Neuronal stem cell (in vitro differentiated cells): Measurements from ENCODE around the gene TMEM74B.

Experiments
- DNase-seq: peaks from one replicate; pipeline ENCODE4 v3.0.0-alpha.2; 2013; ENCODE audit warnings: low spot score
- H2AFZ ChIP-seq: one replicate; pipeline ENCODE4 v1.6.1; 2013; ENCODE audit warnings: mild to moderate bottlenecking, low read length, inconsistent platforms
- H2AK5ac ChIP-seq: 2 replicates; pipeline ENCODE4 v1.6.1; 2013; ENCODE audit warnings: low read depth, mild to moderate bottlenecking, inconsistent platforms, low read length, moderate library complexity, mixed read lengths
- H2BK120ac ChIP-seq: 2 replicates; pipeline ENCODE4 v1.6.1; 2013; ENCODE audit warnings: low read depth, mild to moderate bottlenecking, inconsistent platforms, low read length, moderate library complexity, mixed read lengths
- H2BK12ac ChIP-seq: one replicate; pipeline ENCODE4 v1.6.1; 2013; ENCODE audit warnings: low read length, inconsistent platforms
- H2BK15ac ChIP-seq: 2 replicates; pipeline ENCODE4 v1.6.1; 2013; ENCODE audit warnings: mild to moderate bottlenecking, low read length, inconsistent platforms, mixed read lengths
- H2BK5ac ChIP-seq: one replicate; pipeline ENCODE4 v1.6.1; 2013; ENCODE audit warnings: inconsistent platforms, mild to moderate bottlenecking, low read length, moderate library complexity
- H3K14ac ChIP-seq: one replicate; pipeline ENCODE4 v1.6.1; 2013; ENCODE audit warnings: low read length, inconsistent platforms
- H3K18ac ChIP-seq: 2 replicates; pipeline ENCODE4 v1.6.1; 2013; ENCODE audit warnings: low read length, inconsistent platforms
- H3K23ac ChIP-seq: 2 replicates; pipeline ENCODE4 v1.6.1; 2013; ENCODE audit warnings: low read depth, mild to moderate bottlenecking, mixed read lengths, low read length, inconsistent platforms; ENCODE audit not compliant: poor library complexity
- H3K27ac ChIP-seq: replicated peaks from 3 replicates; pipeline ENCODE4 v1.5.1; 2013; ENCODE audit warnings: low read length, inconsistent platforms
- H3K27me3 ChIP-seq, 3 experiments: 2 replicates each; pipeline ENCODE4 v1.6.1; 2013; ENCODE audit warnings: low read length in 3 of 3, mild to moderate bottlenecking in 2 of 3, inconsistent platforms in 1 of 3, low read depth in 1 of 3, mixed read lengths in 1 of 3, moderate library complexity in 1 of 3; ENCODE audit not compliant: control insufficient read depth in 3 of 3, insufficient read depth in 3 of 3
- H3K36me3 ChIP-seq, 2 donors: replicated peaks in 1 of 2; 2 replicates each; pipeline ENCODE4 v1.6.1; 2013; ENCODE audit warnings: low read length in 2 of 2; ENCODE audit not compliant: control insufficient read depth in 2 of 2, insufficient read depth in 2 of 2
- H3K4ac ChIP-seq: 2 replicates; pipeline ENCODE4 v1.6.1; 2013; ENCODE audit warnings: inconsistent platforms, mild to moderate bottlenecking, low read length, moderate library complexity
- H3K4me1 ChIP-seq, 2 donors: 1 replicate in 1 of 2; 2 replicates in 1 of 2; pipeline ENCODE4 v1.6.1; 2013; ENCODE audit warnings: low read length in 2 of 2, low read depth in 1 of 2; ENCODE audit not compliant: control insufficient read depth in 2 of 2, insufficient read depth in 1 of 2
- H3K4me2 ChIP-seq: one replicate; pipeline ENCODE4 v1.6.1; 2013; ENCODE audit warnings: mild to moderate bottlenecking, low read length, inconsistent platforms; ENCODE audit not compliant: insufficient read depth, poor library complexity, severe bottlenecking
- H3K4me3 ChIP-seq, 2 donors: 2 replicates each; pipeline ENCODE4 v1.5.1; 2013; ENCODE audit warnings: low read length in 2 of 2, mild to moderate bottlenecking in 2 of 2, inconsistent platforms in 1 of 2, moderate library complexity in 1 of 2
- H3K79me1 ChIP-seq: one replicate; pipeline ENCODE4 v1.6.1; 2013; ENCODE audit warnings: low read depth, mild to moderate bottlenecking, inconsistent platforms, low read length, moderate library complexity
- H3K9ac ChIP-seq: one replicate; pipeline ENCODE4 v1.6.1; 2013; ENCODE audit warnings: mild to moderate bottlenecking, low read depth, low read length, inconsistent platforms; ENCODE audit not compliant: poor library complexity
- H3K9me3 ChIP-seq, 2 donors: replicated peaks in 1 of 2; 2 replicates each; pipeline versions ENCODE3 to v1.6.1; 2013; ENCODE audit warnings: low read length in 2 of 2, mild to moderate bottlenecking in 2 of 2, inconsistent platforms in 1 of 2, low read depth in 1 of 2, mixed read lengths in 1 of 2, moderate library complexity in 1 of 2; ENCODE audit not compliant: control insufficient read depth in 2 of 2, insufficient read depth in 1 of 2
- H4K8ac ChIP-seq: one replicate; pipeline ENCODE4 v1.6.1; 2013; ENCODE audit warnings: low read depth, mild to moderate bottlenecking, inconsistent platforms, low read length, moderate library complexity
- H4K91ac ChIP-seq: one replicate; pipeline ENCODE4 v1.6.1; 2013; ENCODE audit warnings: low read length, low read depth, mild to moderate bottlenecking, inconsistent platforms; ENCODE audit not compliant: poor library complexity
- WGBS, 2 donors: extraction: QIAGEN DNeasy Blood & Tissue Kit; methylation state at CpG; one replicate each; pipeline ENCODE4 v1.1.7; 2013; ENCODE audit warnings: missing lambda C conversion rate in 2 of 2, mixed read lengths in 1 of 2; ENCODE audit not compliant: insufficient read length in 2 of 2, insufficient replicate concordance in 1 of 2; ENCODE audit errors: extremely low coverage in 2 of 2; 5-methylcytosine and 5-hydroxymethylcytosine counted together

TMEM74B gene

DNA sequence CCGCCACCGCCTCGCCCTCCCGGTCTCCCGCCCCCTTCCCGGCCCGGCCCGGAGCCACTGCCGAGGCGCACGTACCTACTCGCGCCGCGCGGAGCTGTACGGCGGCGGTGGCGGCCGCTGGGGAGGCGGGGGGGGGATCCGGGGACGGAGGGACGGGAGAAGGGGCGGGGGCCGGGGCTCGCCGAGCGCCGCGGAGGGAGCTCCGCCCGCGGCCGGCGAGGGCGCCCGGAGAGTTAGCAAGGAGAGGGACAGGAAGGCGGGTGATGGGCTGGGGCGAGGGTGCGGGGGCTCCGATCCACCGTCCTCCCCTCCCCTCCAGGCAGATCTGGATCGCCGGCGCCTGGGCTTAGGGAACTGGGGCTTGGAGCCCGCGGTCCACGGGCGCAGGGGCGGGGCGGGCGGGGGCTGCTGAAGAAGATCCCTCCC, 548 bp upstream of the TMEM74B start:
- Histone ChIP-seq H2BK120ac (no peak overlapping the region), H3K4me1 (peaks cover 4 to 15% of the 10 kb centered on the region in 2 donors), H3K14ac (no peak overlapping the region), H3K4me3 (peak overlapping the region; percentile 54 to 86), H2AFZ (peak overlapping the region; percentile 90), H3K23ac (peak overlapping the region; percentile 93), H3K18ac (peak overlapping the region; percentile 91), H3K9ac (peak overlapping the region; percentile 85), H2AK5ac (no peak overlapping the region), H3K9me3 (peaks cover 0 to 3% of the 10 kb centered on the region in 2 donors), H3K27me3 (peaks cover 0 to 21% (median 7%) of the 10 kb centered on the region in 3 experiments), H3K4ac (no peak overlapping the region), H2BK15ac (no peak overlapping the region), H4K91ac (no peak overlapping the region), H3K27ac (no peak overlapping the region), H2BK12ac (no peak overlapping the region), H3K79me1 (no peaks in the 10 kb centered on the region), H2BK5ac (no peak overlapping the region), H3K4me2 (peak overlapping the region; percentile 98), H3K36me3 (peaks cover 3 to 8% of the 10 kb centered on the region in 2 donors), H4K8ac (no peak overlapping the region)
- no CpG with 5 or more reads among the region's 54 CpGs for WGBS, 2 donors
- peak; percentile 26 for DNase-seq

DNA sequence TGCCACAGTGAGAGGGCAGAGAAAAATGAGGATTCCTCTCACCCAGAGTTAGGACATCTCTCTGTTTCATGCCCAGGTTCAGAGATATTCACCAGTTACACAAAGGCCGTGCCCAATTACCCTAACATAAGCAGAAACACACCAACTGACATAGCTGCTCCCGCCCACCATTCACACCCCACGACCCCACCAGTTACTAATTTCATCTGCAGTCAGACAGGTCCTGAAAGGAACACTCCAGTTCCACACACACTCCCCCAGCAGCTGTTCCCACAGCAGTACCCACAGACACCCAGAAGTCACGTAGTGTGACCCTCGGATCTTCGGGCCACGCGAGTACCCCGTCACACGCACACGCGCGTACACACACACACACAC, 532 bp downstream of the TMEM74B start:
- Histone ChIP-seq H3K4me2 (peak overlapping the region; percentile 98), H4K91ac (no peak overlapping the region), H2BK15ac (no peak overlapping the region), H2AFZ (peak overlapping the region; percentile 90), H3K27ac (no peak overlapping the region), H3K4ac (no peak overlapping the region), H3K4me1 (peaks cover 4 to 15% of the 10 kb centered on the region in 2 donors), H3K9me3 (peaks cover 0 to 3% of the 10 kb centered on the region in 2 donors), H2BK120ac (peak overlapping the region; percentile 57), H3K9ac (no peak overlapping the region), H3K4me3 (peak overlapping the region; percentile 54 to 86), H3K36me3 (peaks cover 3 to 8% of the 10 kb centered on the region in 2 donors), H3K79me1 (no peaks in the 10 kb centered on the region), H3K27me3 (peaks cover 0 to 21% (median 7%) of the 10 kb centered on the region in 3 experiments), H3K14ac (peak overlapping the region; percentile 97), H2AK5ac (peak overlapping the region; percentile 58), H3K23ac (peak overlapping the region; percentile 93), H3K18ac (peak overlapping the region; percentile 13), H2BK5ac (no peak overlapping the region), H4K8ac (no peak overlapping the region), H2BK12ac (no peak overlapping the region)
- no CpG with 5 or more reads among the region's 13 CpGs for WGBS, 2 donors
- DNase-seq, result no peak

- H2BK120ac ChIP-seq, result no peak overlapping the region
- no peak overlapping the region for H4K91ac ChIP-seq
- H2BK12ac ChIP-seq, result no peak overlapping the region
- H3K23ac ChIP-seq, result no peak overlapping the region
- no peak overlapping the region for H3K4me2 ChIP-seq
- no peak overlapping the region for H3K4me3 ChIP-seq
- no peak overlapping the region for H2AFZ ChIP-seq
- H3K79me1 ChIP-seq, result no peaks in the 10 kb centered on the region
- H4K8ac ChIP-seq, result no peak overlapping the region
- no peak overlapping the region for H3K4ac ChIP-seq
- H3K18ac ChIP-seq, result no peak overlapping the region
- no peaks in the 10 kb centered on the region for H3K9me3 ChIP-seq
- H3K4me1 ChIP-seq, result peaks cover 2 to 11% of the 10 kb centered on the region in 2 donors
- H2AK5ac ChIP-seq, result no peak overlapping the region
- no peak overlapping the region for H3K14ac ChIP-seq
- WGBS, 2 donors, result no CpG with 5 or more reads among the region's 6 CpGs
- no peak overlapping the region for H3K9ac ChIP-seq
- H3K27ac ChIP-seq, result no peak overlapping the region
- peaks cover 0 to 18% (median 7%) of the 10 kb centered on the region in 3 experiments for H3K27me3 ChIP-seq
- no peak for DNase-seq
- H3K36me3 ChIP-seq, result peaks cover 0 to 8% of the 10 kb centered on the region in 2 donors
- no peak overlapping the region for H2BK15ac ChIP-seq
- no peak overlapping the region for H2BK5ac ChIP-seq
Observed at GRCh38 chr20:1183153-1183552, 1.6 kb downstream of the TMEM74B start.

DNA sequence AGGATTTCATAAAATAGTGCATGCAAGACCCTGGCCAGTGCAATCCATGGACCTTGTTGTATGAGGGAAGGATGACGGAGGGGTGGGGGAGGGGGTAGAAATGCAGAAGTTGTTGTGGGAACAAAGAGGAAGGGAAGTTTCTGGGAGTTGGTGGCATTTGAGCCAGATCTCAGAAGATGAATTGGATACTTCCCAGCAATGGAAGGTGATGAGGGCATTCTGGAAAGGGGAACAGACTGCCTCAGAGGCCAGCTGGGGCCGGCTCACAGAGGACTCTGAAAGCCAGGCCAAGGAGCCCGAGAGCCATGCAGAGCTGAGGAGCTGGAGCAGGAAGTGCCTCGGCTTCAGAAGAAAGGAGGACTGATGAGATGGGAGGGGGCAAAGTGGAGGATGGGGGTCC, 2.7 kb downstream of the TMEM74B start:
- H3K9me3 ChIP-seq, result no peaks in the 10 kb centered on the region
- no peak for DNase-seq

More for the DNA sequence above, 2.7 kb downstream of the TMEM74B start:
- Histone ChIP-seq H3K14ac (no peak overlapping the region), H3K27ac (no peak overlapping the region), H4K8ac (no peak overlapping the region), H3K4me3 (no peak overlapping the region), H2BK15ac (no peak overlapping the region), H3K4me2 (no peak overlapping the region), H2AFZ (no peak overlapping the region), H2BK12ac (no peak overlapping the region), H2AK5ac (no peak overlapping the region), H3K9ac (no peak overlapping the region), H3K4me1 (peaks cover 3 to 6% of the 10 kb centered on the region in 2 donors), H2BK120ac (no peak overlapping the region), H3K36me3 (peaks cover 0 to 8% of the 10 kb centered on the region in 2 donors), H3K27me3 (peaks cover 0 to 18% (median 7%) of the 10 kb centered on the region in 3 experiments), H3K18ac (peak overlapping the region; percentile 27), H3K4ac (no peak overlapping the region), H2BK5ac (no peak overlapping the region), H3K23ac (no peak overlapping the region), H3K79me1 (no peaks in the 10 kb centered on the region), H4K91ac (no peak overlapping the region)
- no CpG with 5 or more reads among the region's 4 CpGs for whole genome bisulfite sequencing, 2 donors
